NCI-H1930 (cell line): ENCODE measurements around the gene PDLIM5.

Experiments used
- DNase-seq, 2 experiments: peaks; one replicate each; lab custom pipeline; 2025; lab: John Stamatoyannopoulos, UW

Gene PDLIM5

GRCh38 chr4:94714365-94715160, 262.8 kb downstream of the PDLIM5 start:
- DNase-seq, result no peak

- DNase-seq, result no peak
Measured at GRCh38 chr4:94715726-94716125, 264.0 kb downstream of the PDLIM5 start.
